ENCODE measurements around the gene ALK.

- no peak for TF ChIP-seq EZH2phosphoT487 (IDR thresholded peaks at IDR 0.05; ENCODE audit: low read length)
- TF ChIP-seq CTCF (IDR thresholded peaks at IDR 0.05; ENCODE audit: low read length): no peak
- no peak for TF ChIP-seq EZH2 (optimal IDR thresholded peaks at IDR 0.05; ENCODE audit: low read depth, low read length)
Observed at GRCh38 chr2:29582062-29582461, 339.3 kb downstream of the ALK start.
